SU-DHL-6 (cell line): ENCODE data around the gene F11R.

Experiments
- H2AFZ ChIP-seq: fragments of 200-600 bp; sonication (generic); 2 replicates; pipeline ENCODE4 v1.6.1; 2014; ENCODE audit warnings: low read depth, mild to moderate bottlenecking, moderate library complexity, mixed read lengths, antibody characterized with exemption, low read length; ENCODE audit not compliant: severe bottlenecking
- H3F3A ChIP-seq: fragments of 200-600 bp; shearing (Covaris generic); 2 replicates; pipeline ENCODE4 v1.6.0; 2016; ENCODE audit warnings: antibody characterized with exemption, mild to moderate bottlenecking; ENCODE audit not compliant: insufficient read depth
- H3K27ac ChIP-seq: fragments of 200-600 bp; sonication (generic); 2 replicates; pipeline ENCODE4 v1.5.1; 2016; ENCODE audit warnings: low read depth, mild to moderate bottlenecking, low read length, moderate library complexity, mixed read lengths
- H3K27me3 ChIP-seq: fragments of 200-600 bp; sonication (generic), shearing (Covaris generic); 2 replicates; pipeline ENCODE4 v1.6.0; 2014; ENCODE audit warnings: mild to moderate bottlenecking, low read length
- H3K36me3 ChIP-seq: fragments of 200-600 bp; sonication (generic); 2 replicates; pipeline ENCODE4 v1.6.1; 2014; ENCODE audit warnings: mild to moderate bottlenecking, low read length, mixed read lengths
- H3K4me2 ChIP-seq: fragments of 300-600, 200-600 bp; shearing (Covaris generic), sonication (generic); 2 replicates; pipeline ENCODE4 v1.6.0; 2014; ENCODE audit warnings: low read length, low read depth, mild to moderate bottlenecking; ENCODE audit not compliant: poor library complexity, severe bottlenecking
- H3K4me3 ChIP-seq: fragments of 200-600 bp; sonication (generic); 2 replicates; pipeline ENCODE4 v1.5.1; 2014; ENCODE audit warnings: antibody characterized with exemption, low read length, mild to moderate bottlenecking, mixed read lengths; ENCODE audit not compliant: insufficient read depth, poor library complexity, severe bottlenecking
- H3K79me2 ChIP-seq: fragments of 200-600 bp; sonication (generic); 2 replicates; pipeline ENCODE4 v1.6.1; 2014; ENCODE audit warnings: mild to moderate bottlenecking, low read length, moderate library complexity; ENCODE audit not compliant: insufficient read depth
- H3K9ac ChIP-seq: fragments of 200-600 bp; sonication (generic); 2 replicates; pipeline ENCODE4 v1.7.0; 2014; ENCODE audit warnings: mild to moderate bottlenecking, low read length
- H3K9me2 ChIP-seq: fragments of 200-600 bp; sonication (generic); replicated peaks from 2 replicates; pipeline ENCODE4 v1.6.1; 2014; ENCODE audit warnings: low read length; ENCODE audit not compliant: insufficient read depth
- H3K9me3 ChIP-seq: fragments of 200-600 bp; sonication (generic); 2 replicates; pipeline ENCODE4 v1.6.1; 2014; ENCODE audit warnings: low read length, mixed read lengths; ENCODE audit not compliant: insufficient read depth
- H4K20me1 ChIP-seq: fragments of 200-600 bp; sonication (generic); 2 replicates; pipeline ENCODE4 v1.6.1; 2014; ENCODE audit warnings: low read depth, mild to moderate bottlenecking, antibody characterized with exemption, low read length, moderate library complexity, mixed read lengths
- EZH2phosphoT487 ChIP-seq: fragments of 200-600 bp; sonication (generic), shearing (Covaris generic); conservative IDR thresholded peaks from 2 replicates; pipeline ENCODE4 v1.6.1; 2018; ENCODE audit warnings: mild to moderate bottlenecking, antibody characterized with exemption, low read length, moderate library complexity, mixed read lengths
- TF ChIP-seq, protein P1 (sequence below): fragments of 200-600 bp; sonication (generic); IDR thresholded peaks from one replicate; pipeline ENCODE4 v1.5.1; 2017; ENCODE audit warnings: antibody characterized with exemption, mild to moderate bottlenecking, low read length, moderate library complexity; ENCODE audit not compliant: insufficient read depth, poor library complexity, severe bottlenecking

Gene F11R

DNA sequence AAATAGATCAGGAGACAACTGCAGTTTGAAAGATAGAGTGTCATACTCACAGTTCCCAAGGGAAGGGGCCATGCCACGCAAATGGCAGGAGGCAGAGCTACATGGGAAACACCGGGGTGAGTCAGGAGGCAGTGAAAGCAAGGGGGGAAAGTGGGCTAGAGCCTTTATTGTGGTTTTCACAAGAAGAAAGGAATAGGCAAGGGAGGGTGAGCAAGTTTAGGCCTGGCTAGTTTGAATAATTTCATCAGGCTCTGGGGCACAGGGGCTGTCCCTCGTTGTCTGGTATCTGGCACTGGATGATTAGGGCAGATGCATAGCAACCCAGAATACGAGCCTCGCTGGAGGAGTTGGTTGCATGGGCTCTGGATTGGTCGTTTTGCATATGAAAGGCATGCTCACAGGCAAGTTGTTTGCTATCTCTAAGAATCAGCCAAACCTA is 49.3 kb downstream of the F11R start:
- Histone ChIP-seq H3F3A (no peaks in the 10 kb centered on the region), H3K79me2 (no peaks in the 10 kb centered on the region), H3K4me2 (no peak overlapping the region), H3K9me2 (no peaks in the 10 kb centered on the region), H4K20me1 (no peaks in the 10 kb centered on the region), H3K4me3 (no peak overlapping the region), H3K9ac (no peak overlapping the region), H3K36me3 (no peaks in the 10 kb centered on the region), H2AFZ (no peak overlapping the region), H3K9me3 (no peaks in the 10 kb centered on the region), H3K27me3 (no peaks in the 10 kb centered on the region), H3K27ac (no peak overlapping the region)
- TF ChIP-seq, protein P1, sequence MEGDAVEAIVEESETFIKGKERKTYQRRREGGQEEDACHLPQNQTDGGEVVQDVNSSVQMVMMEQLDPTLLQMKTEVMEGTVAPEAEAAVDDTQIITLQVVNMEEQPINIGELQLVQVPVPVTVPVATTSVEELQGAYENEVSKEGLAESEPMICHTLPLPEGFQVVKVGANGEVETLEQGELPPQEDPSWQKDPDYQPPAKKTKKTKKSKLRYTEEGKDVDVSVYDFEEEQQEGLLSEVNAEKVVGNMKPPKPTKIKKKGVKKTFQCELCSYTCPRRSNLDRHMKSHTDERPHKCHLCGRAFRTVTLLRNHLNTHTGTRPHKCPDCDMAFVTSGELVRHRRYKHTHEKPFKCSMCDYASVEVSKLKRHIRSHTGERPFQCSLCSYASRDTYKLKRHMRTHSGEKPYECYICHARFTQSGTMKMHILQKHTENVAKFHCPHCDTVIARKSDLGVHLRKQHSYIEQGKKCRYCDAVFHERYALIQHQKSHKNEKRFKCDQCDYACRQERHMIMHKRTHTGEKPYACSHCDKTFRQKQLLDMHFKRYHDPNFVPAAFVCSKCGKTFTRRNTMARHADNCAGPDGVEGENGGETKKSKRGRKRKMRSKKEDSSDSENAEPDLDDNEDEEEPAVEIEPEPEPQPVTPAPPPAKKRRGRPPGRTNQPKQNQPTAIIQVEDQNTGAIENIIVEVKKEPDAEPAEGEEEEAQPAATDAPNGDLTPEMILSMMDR, result no peak
- TF ChIP-seq EZH2phosphoT487, result no peak

GRCh38 chr1:160963521-160963920 is 57.4 kb downstream of the F11R start:
- Histone ChIP-seq H3K79me2 (no peaks in the 10 kb centered on the region), H3K9me3 (no peaks in the 10 kb centered on the region), H4K20me1 (no peaks in the 10 kb centered on the region), H3K4me3 (no peak overlapping the region), H3K27ac (no peak overlapping the region), H3F3A (no peaks in the 10 kb centered on the region), H3K4me2 (no peak overlapping the region), H3K9ac (no peak overlapping the region), H3K36me3 (no peaks in the 10 kb centered on the region), H3K9me2 (no peaks in the 10 kb centered on the region), H3K27me3 (no peaks in the 10 kb centered on the region), H2AFZ (no peak overlapping the region)
- TF ChIP-seq EZH2phosphoT487, result no peak
- TF ChIP-seq, protein P1, result no peak

- H3K4me3 ChIP-seq, result no peak overlapping the region
- no peaks in the 10 kb centered on the region for H3K9me3 ChIP-seq
- H3K36me3 ChIP-seq, result no peaks in the 10 kb centered on the region
Measured at GRCh38 chr1:160961419-160961818, 59.5 kb downstream of the F11R start.

More at GRCh38 chr1:160961419-160961818, 59.5 kb downstream of the F11R start:
- no peaks in the 10 kb centered on the region for H3K79me2 ChIP-seq
- no peak overlapping the region for H3K9ac ChIP-seq
- TF ChIP-seq, protein P1, result no peak
- TF ChIP-seq EZH2phosphoT487, result no peak
- H3K4me2 ChIP-seq, result no peak overlapping the region
- H3K9me2 ChIP-seq, result no peaks in the 10 kb centered on the region
- H3F3A ChIP-seq, result no peaks in the 10 kb centered on the region
- no peaks in the 10 kb centered on the region for H3K27me3 ChIP-seq
- H2AFZ ChIP-seq, result no peak overlapping the region
- H4K20me1 ChIP-seq, result no peaks in the 10 kb centered on the region
- no peak overlapping the region for H3K27ac ChIP-seq
